Gastroesophageal sphincter (tissue), 3 donors: ENCODE data around the gene ABCB6.

Experiments
- EP300 ChIP-seq: sonication (generic); formaldehyde crosslinking; IDR thresholded peaks from one replicate; pipeline ENCODE4 v1.6.1; 2017; ENCODE audit warnings: antibody characterized with exemption, mild to moderate bottlenecking
- POLR2A ChIP-seq, 2 donors: fragments of 450-650 bp; IDR thresholded peaks; one replicate each; pipeline ENCODE4 v1.6.1; 2017; ENCODE audit warnings: antibody characterized with exemption in 2 of 2, mild to moderate bottlenecking in 2 of 2, moderate library complexity in 1 of 2
- TF ChIP-seq, protein P1 (sequence below), 4 experiments: fragments of 200-600 bp in 2 of 4; fragments of 450-650 bp in 2 of 4; sonication (generic) in 1 of 4; IDR thresholded peaks; one replicate each; pipeline ENCODE4 v1.5.1; 2017 to 2019; ENCODE audit warnings: antibody characterized with exemption in 4 of 4, mild to moderate bottlenecking in 2 of 4, moderate library complexity in 2 of 4

DNA sequence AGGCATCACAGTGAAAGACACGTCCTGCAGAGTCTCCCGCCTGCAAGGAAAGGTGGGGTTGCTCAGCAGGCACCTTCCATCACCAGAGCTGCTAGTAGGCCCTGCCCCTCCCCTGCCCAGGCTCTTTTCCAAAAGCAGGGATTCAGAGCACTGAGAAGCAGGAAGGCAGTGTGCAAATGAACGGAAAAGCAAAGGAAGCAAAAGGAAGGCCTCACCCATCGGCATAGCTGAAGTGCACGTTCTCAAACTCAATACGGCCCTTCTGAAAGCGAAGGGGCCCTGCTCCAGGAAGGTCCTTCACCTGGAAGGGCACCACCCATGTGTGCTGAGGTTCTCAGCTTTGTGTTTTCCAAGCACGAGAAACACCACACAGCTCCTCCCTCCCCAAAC lies 5.7 kb downstream of the ABCB6 start:
- TF ChIP-seq, protein P1, sequence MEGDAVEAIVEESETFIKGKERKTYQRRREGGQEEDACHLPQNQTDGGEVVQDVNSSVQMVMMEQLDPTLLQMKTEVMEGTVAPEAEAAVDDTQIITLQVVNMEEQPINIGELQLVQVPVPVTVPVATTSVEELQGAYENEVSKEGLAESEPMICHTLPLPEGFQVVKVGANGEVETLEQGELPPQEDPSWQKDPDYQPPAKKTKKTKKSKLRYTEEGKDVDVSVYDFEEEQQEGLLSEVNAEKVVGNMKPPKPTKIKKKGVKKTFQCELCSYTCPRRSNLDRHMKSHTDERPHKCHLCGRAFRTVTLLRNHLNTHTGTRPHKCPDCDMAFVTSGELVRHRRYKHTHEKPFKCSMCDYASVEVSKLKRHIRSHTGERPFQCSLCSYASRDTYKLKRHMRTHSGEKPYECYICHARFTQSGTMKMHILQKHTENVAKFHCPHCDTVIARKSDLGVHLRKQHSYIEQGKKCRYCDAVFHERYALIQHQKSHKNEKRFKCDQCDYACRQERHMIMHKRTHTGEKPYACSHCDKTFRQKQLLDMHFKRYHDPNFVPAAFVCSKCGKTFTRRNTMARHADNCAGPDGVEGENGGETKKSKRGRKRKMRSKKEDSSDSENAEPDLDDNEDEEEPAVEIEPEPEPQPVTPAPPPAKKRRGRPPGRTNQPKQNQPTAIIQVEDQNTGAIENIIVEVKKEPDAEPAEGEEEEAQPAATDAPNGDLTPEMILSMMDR (IDR thresholded peaks at IDR 0.05) = no peak
- TF ChIP-seq POLR2A (IDR thresholded peaks at IDR 0.05) (no peak), EP300 (no peak)
